ENCODE measurements around the gene PUS3.

The PUS3 gene

DNA sequence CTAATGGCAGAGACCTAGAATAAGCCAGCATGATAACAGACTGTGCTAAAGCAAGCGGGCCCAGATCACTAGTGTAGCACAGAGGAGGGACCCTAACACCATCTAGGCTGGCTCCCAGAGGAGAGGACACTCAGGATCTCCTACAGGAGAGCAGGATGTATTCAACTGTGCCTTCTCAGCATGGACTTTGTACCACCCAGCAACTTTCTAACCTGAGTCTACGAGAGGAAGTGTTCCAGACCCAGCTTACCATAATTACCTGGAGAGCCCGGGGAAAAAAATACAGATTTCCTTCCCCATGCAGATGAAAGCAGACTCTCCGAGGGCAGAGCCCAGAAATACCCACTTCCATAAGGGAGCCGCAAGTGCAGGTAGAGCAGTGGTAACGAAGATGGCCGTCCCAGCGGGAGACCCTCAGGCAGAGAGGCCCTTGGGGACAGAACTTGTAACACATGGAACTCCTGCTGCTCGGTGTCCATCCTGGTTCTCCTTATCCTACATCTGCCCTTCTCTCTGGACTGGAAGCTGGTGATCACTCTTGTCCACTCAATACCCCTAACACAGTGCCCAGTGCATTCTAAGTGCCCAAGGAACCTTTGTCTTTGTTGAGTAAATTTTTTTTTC is 21.5 kb upstream of the PUS3 start:
- H2AFZ ChIP-seq (ENCODE audit: low read depth, low read length, severe bottlenecking), result no peak overlapping the region
- no peak overlapping the region for H3K27ac ChIP-seq (ENCODE audit: low read depth, low read length)
- no peaks in the 10 kb centered on the region for H3K9me2 ChIP-seq (replicated peaks; ENCODE audit: insufficient read depth, low read length)
- H4K20me1 ChIP-seq (ENCODE audit: low read depth, low read length), result no peaks in the 10 kb centered on the region
- no peaks in the 10 kb centered on the region for H3K36me3 ChIP-seq (ENCODE audit: low read length)
- no peak for TF ChIP-seq EZH2phosphoT487 (conservative IDR thresholded peaks at IDR 0.05; ENCODE audit: low read length)
- TF ChIP-seq, protein P1, sequence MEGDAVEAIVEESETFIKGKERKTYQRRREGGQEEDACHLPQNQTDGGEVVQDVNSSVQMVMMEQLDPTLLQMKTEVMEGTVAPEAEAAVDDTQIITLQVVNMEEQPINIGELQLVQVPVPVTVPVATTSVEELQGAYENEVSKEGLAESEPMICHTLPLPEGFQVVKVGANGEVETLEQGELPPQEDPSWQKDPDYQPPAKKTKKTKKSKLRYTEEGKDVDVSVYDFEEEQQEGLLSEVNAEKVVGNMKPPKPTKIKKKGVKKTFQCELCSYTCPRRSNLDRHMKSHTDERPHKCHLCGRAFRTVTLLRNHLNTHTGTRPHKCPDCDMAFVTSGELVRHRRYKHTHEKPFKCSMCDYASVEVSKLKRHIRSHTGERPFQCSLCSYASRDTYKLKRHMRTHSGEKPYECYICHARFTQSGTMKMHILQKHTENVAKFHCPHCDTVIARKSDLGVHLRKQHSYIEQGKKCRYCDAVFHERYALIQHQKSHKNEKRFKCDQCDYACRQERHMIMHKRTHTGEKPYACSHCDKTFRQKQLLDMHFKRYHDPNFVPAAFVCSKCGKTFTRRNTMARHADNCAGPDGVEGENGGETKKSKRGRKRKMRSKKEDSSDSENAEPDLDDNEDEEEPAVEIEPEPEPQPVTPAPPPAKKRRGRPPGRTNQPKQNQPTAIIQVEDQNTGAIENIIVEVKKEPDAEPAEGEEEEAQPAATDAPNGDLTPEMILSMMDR (IDR thresholded peaks at IDR 0.05; ENCODE audit: insufficient read depth, low read length, poor library complexity, severe bottlenecking), result no peak
- H3K4me3 ChIP-seq (ENCODE audit: insufficient read depth, low read length, poor library complexity, severe bottlenecking), result no peak overlapping the region
- H3K79me2 ChIP-seq (ENCODE audit: insufficient read depth, low read length), result no peaks in the 10 kb centered on the region
- H3K4me2 ChIP-seq (ENCODE audit: low read depth, low read length, poor library complexity, severe bottlenecking), result no peak overlapping the region
- H3K9ac ChIP-seq (ENCODE audit: low read length), result no peak overlapping the region
- H3K9me3 ChIP-seq (ENCODE audit: insufficient read depth, low read length), result no peaks in the 10 kb centered on the region
- no peaks in the 10 kb centered on the region for H3K27me3 ChIP-seq (ENCODE audit: low read length)
- H3F3A ChIP-seq (ENCODE audit: insufficient read depth), result no peaks in the 10 kb centered on the region

GRCh38 chr11:125923633-125924032 is 20.6 kb upstream of the PUS3 start:
- H3F3A ChIP-seq (ENCODE audit: insufficient read depth), result no peaks in the 10 kb centered on the region
- H3K4me3 ChIP-seq (ENCODE audit: insufficient read depth, low read length, poor library complexity, severe bottlenecking), result no peak overlapping the region
- H3K27me3 ChIP-seq (ENCODE audit: low read length), result no peaks in the 10 kb centered on the region
- no peaks in the 10 kb centered on the region for H3K79me2 ChIP-seq (ENCODE audit: insufficient read depth, low read length)
- no peaks in the 10 kb centered on the region for H3K36me3 ChIP-seq (ENCODE audit: low read length)
- H3K9ac ChIP-seq (ENCODE audit: low read length), result no peak overlapping the region
- no peaks in the 10 kb centered on the region for H3K9me2 ChIP-seq (replicated peaks; ENCODE audit: insufficient read depth, low read length)
- no peak overlapping the region for H3K4me2 ChIP-seq (ENCODE audit: low read depth, low read length, poor library complexity, severe bottlenecking)
- TF ChIP-seq, protein P1 (IDR thresholded peaks at IDR 0.05; ENCODE audit: insufficient read depth, low read length, poor library complexity, severe bottlenecking), result no peak
- TF ChIP-seq EZH2phosphoT487 (conservative IDR thresholded peaks at IDR 0.05; ENCODE audit: low read length), result no peak
- H3K27ac ChIP-seq (ENCODE audit: low read depth, low read length), result no peak overlapping the region
- no peaks in the 10 kb centered on the region for H3K9me3 ChIP-seq (ENCODE audit: insufficient read depth, low read length)
- no peak overlapping the region for H2AFZ ChIP-seq (ENCODE audit: low read depth, low read length, severe bottlenecking)
- H4K20me1 ChIP-seq (ENCODE audit: low read depth, low read length), result no peaks in the 10 kb centered on the region

DNA sequence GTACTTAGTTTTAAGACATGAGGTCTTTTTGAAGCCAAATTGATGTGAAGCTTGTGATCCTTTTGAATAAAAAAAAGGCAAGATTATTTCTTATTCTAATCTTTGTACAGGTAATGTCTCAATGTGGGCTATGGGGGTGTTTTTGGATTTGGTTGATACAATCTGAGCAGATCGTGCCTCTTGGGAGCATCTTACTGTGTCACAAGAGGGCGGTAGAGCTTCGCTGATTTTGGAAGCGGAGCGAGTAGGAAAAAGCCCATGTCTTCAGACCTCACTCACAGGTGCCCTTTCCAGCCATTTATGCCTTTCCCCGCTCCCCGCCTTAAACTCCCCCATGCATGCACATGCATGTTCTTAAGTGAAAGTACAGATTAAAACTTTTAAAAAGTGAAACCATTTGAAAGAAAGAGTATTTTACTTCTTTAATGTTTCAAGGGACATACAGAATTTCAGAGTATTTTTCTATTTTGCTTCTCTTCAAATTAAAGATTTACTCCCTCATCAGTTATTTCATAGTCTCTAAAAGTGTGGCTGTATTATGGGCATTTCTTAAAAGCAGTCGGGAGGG is 20.1 kb upstream of the PUS3 start:
- H2AFZ ChIP-seq (ENCODE audit: low read depth, low read length, severe bottlenecking), result no peak overlapping the region
- no peaks in the 10 kb centered on the region for H3K79me2 ChIP-seq (ENCODE audit: insufficient read depth, low read length)
- H3K4me3 ChIP-seq (ENCODE audit: insufficient read depth, low read length, poor library complexity, severe bottlenecking), result no peak overlapping the region

More for the DNA sequence above, 20.1 kb upstream of the PUS3 start:
- H3K9me2 ChIP-seq (replicated peaks; ENCODE audit: insufficient read depth, low read length), result no peaks in the 10 kb centered on the region
- no peaks in the 10 kb centered on the region for H3F3A ChIP-seq (ENCODE audit: insufficient read depth)
- H3K27ac ChIP-seq (ENCODE audit: low read depth, low read length), result no peak overlapping the region
- H3K9me3 ChIP-seq (ENCODE audit: insufficient read depth, low read length), result no peaks in the 10 kb centered on the region
- no peak overlapping the region for H3K4me2 ChIP-seq (ENCODE audit: low read depth, low read length, poor library complexity, severe bottlenecking)
- no peak for TF ChIP-seq EZH2phosphoT487 (conservative IDR thresholded peaks at IDR 0.05; ENCODE audit: low read length)
- TF ChIP-seq, protein P1 (IDR thresholded peaks at IDR 0.05; ENCODE audit: insufficient read depth, low read length, poor library complexity, severe bottlenecking), result peak; percentile 34
- no peaks in the 10 kb centered on the region for H3K36me3 ChIP-seq (ENCODE audit: low read length)
- H4K20me1 ChIP-seq (ENCODE audit: low read depth, low read length), result no peaks in the 10 kb centered on the region
- no peak overlapping the region for H3K9ac ChIP-seq (ENCODE audit: low read length)
- H3K27me3 ChIP-seq (ENCODE audit: low read length), result no peaks in the 10 kb centered on the region
